ENCODE data around the gene MMP8.

MMP8 gene

DNA sequence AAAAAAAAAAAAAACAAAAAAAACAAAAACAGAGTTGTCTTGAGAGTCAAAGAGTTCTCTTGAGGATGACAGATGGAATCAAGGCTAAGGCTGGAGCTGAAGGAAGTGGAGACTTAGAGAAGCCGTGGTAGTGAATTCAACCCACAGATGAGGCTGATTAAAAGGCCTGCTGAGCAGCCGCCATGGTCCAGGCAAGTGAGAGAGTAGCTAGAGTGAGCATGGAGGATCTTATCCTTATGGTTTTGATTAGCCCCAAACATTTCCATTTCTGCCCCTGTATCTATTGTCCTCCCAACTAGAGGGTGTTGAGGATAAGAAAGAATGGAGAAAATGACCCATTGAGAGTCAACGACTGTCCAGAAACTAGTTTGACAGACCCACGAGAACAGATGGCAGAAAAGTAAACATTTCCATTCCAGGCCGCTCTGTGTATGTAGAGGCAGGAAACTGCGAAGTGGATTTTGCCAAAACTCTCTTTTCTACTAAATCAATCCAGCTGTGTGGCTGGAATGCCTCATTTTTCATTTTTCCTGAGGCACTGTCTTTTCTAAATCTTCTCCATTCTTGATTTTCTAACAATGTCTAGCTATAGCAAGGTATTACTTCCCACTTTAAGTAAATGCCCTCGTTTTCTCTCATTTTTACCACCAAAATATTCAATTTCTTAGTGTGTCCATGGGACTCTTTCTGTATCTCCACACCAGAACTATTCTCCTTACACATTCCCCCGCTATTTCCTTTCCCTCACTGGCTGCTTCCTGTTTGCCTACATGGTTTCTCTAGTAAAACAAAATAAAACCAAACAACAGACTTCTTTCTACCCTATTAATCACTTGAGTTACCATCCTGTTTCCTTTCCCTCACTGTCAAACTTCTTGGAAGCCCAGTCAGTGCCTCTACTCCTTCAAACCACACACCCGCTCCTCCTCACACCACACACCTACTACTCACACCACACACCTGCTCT lies 5.4 kb upstream of the MMP8 start:
- TF ChIP-seq, protein P1, sequence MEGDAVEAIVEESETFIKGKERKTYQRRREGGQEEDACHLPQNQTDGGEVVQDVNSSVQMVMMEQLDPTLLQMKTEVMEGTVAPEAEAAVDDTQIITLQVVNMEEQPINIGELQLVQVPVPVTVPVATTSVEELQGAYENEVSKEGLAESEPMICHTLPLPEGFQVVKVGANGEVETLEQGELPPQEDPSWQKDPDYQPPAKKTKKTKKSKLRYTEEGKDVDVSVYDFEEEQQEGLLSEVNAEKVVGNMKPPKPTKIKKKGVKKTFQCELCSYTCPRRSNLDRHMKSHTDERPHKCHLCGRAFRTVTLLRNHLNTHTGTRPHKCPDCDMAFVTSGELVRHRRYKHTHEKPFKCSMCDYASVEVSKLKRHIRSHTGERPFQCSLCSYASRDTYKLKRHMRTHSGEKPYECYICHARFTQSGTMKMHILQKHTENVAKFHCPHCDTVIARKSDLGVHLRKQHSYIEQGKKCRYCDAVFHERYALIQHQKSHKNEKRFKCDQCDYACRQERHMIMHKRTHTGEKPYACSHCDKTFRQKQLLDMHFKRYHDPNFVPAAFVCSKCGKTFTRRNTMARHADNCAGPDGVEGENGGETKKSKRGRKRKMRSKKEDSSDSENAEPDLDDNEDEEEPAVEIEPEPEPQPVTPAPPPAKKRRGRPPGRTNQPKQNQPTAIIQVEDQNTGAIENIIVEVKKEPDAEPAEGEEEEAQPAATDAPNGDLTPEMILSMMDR (conservative IDR thresholded peaks at IDR 0.05; ENCODE audit: low read depth, low read length): no peak
- H3K27me3 ChIP-seq (ENCODE audit: insufficient read depth, low read depth): no peaks in the 10 kb centered on the region
- H3K36me3 ChIP-seq (ENCODE audit: insufficient read depth): no peaks in the 10 kb centered on the region
- no peaks in the 10 kb centered on the region for H4K20me1 ChIP-seq (ENCODE audit: insufficient read depth)
- no peaks in the 10 kb centered on the region for H3K79me2 ChIP-seq (ENCODE audit: insufficient read depth, low read depth)
- no peak overlapping the region for H3K4me2 ChIP-seq
- H2AFZ ChIP-seq (ENCODE audit: low read depth): no peak overlapping the region
- no peaks in the 10 kb centered on the region for H3K4me1 ChIP-seq (ENCODE audit: low read depth, poor library complexity, severe bottlenecking)
- H3K9ac ChIP-seq: no peak overlapping the region
- no peak overlapping the region for H3K27ac ChIP-seq
- H3K4me3 ChIP-seq (IDR thresholded peaks at IDR 0.05; ENCODE audit: insufficient read depth, low read depth, low read length): no peak overlapping the region

DNA sequence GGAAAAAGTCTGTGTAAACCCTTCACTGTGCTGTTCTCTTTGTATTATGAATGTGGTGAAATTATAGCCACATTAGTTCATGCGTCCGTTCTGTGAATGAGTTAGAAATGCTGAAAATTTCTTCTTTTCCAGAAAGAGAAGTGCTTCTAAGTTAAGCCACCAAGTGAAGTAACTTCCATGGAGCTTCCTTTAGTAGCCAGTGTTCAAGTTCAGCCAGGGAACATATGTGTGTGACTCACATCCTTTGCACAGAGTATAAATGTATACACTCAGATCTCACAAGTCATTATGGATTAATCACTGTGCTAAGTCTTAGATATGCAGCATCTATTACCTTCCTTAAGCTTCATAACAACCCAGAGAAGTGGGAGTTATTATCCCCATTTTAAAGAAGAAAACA lies 3.1 kb upstream of the MMP8 start:
- no peaks in the 10 kb centered on the region for H3K4me1 ChIP-seq (ENCODE audit: low read depth, poor library complexity, severe bottlenecking)
- TF ChIP-seq, protein P1 (conservative IDR thresholded peaks at IDR 0.05; ENCODE audit: low read depth, low read length): no peak
- H3K27me3 ChIP-seq (ENCODE audit: insufficient read depth, low read depth): no peaks in the 10 kb centered on the region
- H3K9ac ChIP-seq: no peak overlapping the region
- H2AFZ ChIP-seq (ENCODE audit: low read depth): no peak overlapping the region
- H3K79me2 ChIP-seq (ENCODE audit: insufficient read depth, low read depth): no peaks in the 10 kb centered on the region
- H4K20me1 ChIP-seq (ENCODE audit: insufficient read depth): no peaks in the 10 kb centered on the region
- H3K36me3 ChIP-seq (ENCODE audit: insufficient read depth): no peaks in the 10 kb centered on the region
- H3K4me3 ChIP-seq (IDR thresholded peaks at IDR 0.05; ENCODE audit: insufficient read depth, low read depth, low read length): no peak overlapping the region
- no peak overlapping the region for H3K4me2 ChIP-seq
- no peak overlapping the region for H3K27ac ChIP-seq

DNA sequence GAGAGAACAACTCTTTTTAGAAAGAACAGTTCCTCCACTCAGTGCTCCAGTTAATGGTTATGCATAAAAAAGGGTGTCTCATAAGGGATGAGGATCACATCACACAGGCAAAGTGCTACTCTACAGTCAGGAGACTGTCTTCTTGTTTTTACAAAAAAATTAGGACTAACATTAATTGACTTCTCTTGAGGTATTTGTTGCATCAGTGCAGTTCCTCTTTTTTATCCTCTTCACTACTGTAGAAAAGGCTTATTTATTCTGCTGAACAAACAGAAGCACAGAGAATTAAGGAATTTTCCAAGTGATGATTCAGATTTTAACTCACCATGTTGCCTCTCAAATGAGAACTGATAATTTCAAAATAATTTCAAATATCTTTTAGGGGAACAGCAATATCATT lies 1.9 kb downstream of the MMP8 start:
- no peak overlapping the region for H3K9ac ChIP-seq
- H3K27ac ChIP-seq: no peak overlapping the region
- H3K4me1 ChIP-seq (ENCODE audit: low read depth, poor library complexity, severe bottlenecking): no peaks in the 10 kb centered on the region
- TF ChIP-seq, protein P1 (conservative IDR thresholded peaks at IDR 0.05; ENCODE audit: low read depth, low read length): no peak
- no peak overlapping the region for H2AFZ ChIP-seq (ENCODE audit: low read depth)
- no peak overlapping the region for H3K4me2 ChIP-seq
- H4K20me1 ChIP-seq (ENCODE audit: insufficient read depth): no peaks in the 10 kb centered on the region
- H3K4me3 ChIP-seq (IDR thresholded peaks at IDR 0.05; ENCODE audit: insufficient read depth, low read depth, low read length): no peak overlapping the region
- H3K27me3 ChIP-seq (ENCODE audit: insufficient read depth, low read depth): no peaks in the 10 kb centered on the region
- H3K79me2 ChIP-seq (ENCODE audit: insufficient read depth, low read depth): no peaks in the 10 kb centered on the region
- no peaks in the 10 kb centered on the region for H3K36me3 ChIP-seq (ENCODE audit: insufficient read depth)

DNA sequence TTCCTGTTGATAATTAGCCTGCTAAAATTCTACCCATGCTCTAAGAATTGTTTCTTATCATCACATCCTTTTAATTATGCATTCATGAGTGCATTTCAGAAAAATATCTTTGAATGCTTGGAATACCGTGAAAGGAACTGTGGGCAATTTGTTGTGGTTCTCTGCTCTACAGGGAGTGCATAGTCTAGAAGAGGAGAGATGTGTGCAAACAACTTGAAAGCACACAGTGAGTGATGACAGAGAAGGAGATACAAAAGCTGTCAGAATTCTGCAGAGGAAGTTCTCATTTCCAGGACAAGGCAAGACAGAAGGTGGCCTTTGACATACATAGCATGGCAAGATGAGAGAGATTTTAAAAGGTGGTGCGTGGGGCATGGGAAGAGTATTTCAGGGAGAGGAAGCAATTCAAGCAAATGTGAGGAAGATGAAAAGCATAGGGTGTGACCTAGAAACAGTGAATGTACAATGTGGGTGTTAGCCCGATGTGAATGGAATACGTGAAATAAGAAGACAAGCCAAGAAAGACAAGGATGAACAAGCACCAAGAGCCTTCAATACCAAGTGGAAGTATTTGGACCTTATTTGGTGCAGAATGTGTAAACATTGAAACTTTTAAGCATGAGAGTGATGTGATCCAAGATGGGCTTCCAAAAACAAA lies 5.0 kb downstream of the MMP8 start:
- Histone ChIP-seq H3K4me2 (no peak overlapping the region), H3K27me3 (ENCODE audit: insufficient read depth, low read depth) (no peaks in the 10 kb centered on the region), H3K4me1 (ENCODE audit: low read depth, poor library complexity, severe bottlenecking) (no peaks in the 10 kb centered on the region), H3K79me2 (ENCODE audit: insufficient read depth, low read depth) (no peaks in the 10 kb centered on the region), H2AFZ (ENCODE audit: low read depth) (no peak overlapping the region), H3K27ac (no peak overlapping the region), H3K36me3 (ENCODE audit: insufficient read depth) (no peaks in the 10 kb centered on the region), H3K4me3 (IDR thresholded peaks at IDR 0.05; ENCODE audit: insufficient read depth, low read depth, low read length) (no peak overlapping the region), H3K9ac (no peak overlapping the region), H4K20me1 (ENCODE audit: insufficient read depth) (no peaks in the 10 kb centered on the region)
- TF ChIP-seq, protein P1 (conservative IDR thresholded peaks at IDR 0.05; ENCODE audit: low read depth, low read length): no peak

All from KMS-11 (cell line).